Measurements from ENCODE around the gene NTN1.

DNA sequence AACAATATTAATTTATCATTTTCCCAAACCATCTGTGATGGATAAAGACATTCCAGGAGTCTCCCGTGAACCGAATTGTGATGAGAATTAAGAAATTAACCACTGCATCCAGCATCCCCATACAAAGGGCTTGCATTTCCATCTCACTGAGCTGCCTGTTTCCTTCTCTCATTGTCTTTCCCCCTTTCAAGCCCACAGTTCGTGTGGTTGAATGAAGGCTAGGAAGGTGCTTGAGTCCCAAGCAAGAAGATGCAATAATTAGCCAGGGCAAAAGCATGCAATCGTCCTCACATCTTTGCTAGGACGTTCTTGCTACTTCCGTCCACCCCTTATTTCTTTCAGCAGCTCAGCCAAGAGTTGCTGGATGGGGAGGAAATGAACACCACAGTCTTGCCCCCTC is 146.1 kb downstream of the NTN1 start:
- TF ChIP-seq, protein P1, sequence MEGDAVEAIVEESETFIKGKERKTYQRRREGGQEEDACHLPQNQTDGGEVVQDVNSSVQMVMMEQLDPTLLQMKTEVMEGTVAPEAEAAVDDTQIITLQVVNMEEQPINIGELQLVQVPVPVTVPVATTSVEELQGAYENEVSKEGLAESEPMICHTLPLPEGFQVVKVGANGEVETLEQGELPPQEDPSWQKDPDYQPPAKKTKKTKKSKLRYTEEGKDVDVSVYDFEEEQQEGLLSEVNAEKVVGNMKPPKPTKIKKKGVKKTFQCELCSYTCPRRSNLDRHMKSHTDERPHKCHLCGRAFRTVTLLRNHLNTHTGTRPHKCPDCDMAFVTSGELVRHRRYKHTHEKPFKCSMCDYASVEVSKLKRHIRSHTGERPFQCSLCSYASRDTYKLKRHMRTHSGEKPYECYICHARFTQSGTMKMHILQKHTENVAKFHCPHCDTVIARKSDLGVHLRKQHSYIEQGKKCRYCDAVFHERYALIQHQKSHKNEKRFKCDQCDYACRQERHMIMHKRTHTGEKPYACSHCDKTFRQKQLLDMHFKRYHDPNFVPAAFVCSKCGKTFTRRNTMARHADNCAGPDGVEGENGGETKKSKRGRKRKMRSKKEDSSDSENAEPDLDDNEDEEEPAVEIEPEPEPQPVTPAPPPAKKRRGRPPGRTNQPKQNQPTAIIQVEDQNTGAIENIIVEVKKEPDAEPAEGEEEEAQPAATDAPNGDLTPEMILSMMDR (IDR thresholded peaks at IDR 0.05) = no peak
- TF ChIP-seq POLR2A (IDR thresholded peaks at IDR 0.05) = no peak
